PC-3 (cell line): ENCODE results near the gene PTPRD. TPM values are rescaled to one million over a fixed set of nuclear protein-coding genes. Genes with fewer than 3 reads are reported as not detected.

Source experiments
- ATAC-seq: fragments of 200-7000 bp; cut with Tn5 transposase; 2 replicates; pipeline ENCODE4 v1.9.1; 2020; ENCODE audit warnings: mild to moderate bottlenecking, moderate library complexity
- BruUV-seq: library from RNA; stranded (reverse); fragments of 400-500 nt; replicated peaks from 2 replicates; lab custom pipeline; 2021; lab: Mats Ljungman, UMichigan
- CTCF ChIA-PET: fragments of 300-600 bp; sonication (Branson Sonifier 250); formaldehyde crosslinking; loops from one replicate; lab custom pipeline; 2022; ENCODE audit warnings: antibody characterized with exemption; lab: Charles Lee
- POLR2A ChIA-PET: fragments of 300-600 bp; sonication (Branson Sonifier 250); formaldehyde crosslinking; loops from one replicate; lab custom pipeline; 2022; ENCODE audit warnings: antibody characterized with exemption; ENCODE audit not compliant: unreplicated experiment; lab: Charles Lee
- DNase-seq: peaks from one replicate; pipeline ENCODE4 v3.0.0-alpha.2; 2015
- H2AFZ ChIP-seq: fragments of 300-600 bp; sonication (generic); 2 replicates; pipeline ENCODE4 v1.6.0; 2016; ENCODE audit warnings: antibody characterized with exemption, low read length
- H3F3A ChIP-seq: fragments of 300-600 bp; sonication (generic); one replicate; pipeline ENCODE4 v1.6.0; 2017; ENCODE audit warnings: antibody characterized with exemption, low read length, control low read depth, mild to moderate bottlenecking; ENCODE audit not compliant: unreplicated experiment
- H3K27ac ChIP-seq: fragments of 300-600 bp; sonication (generic); 2 replicates; pipeline ENCODE4 v1.5.1; 2016; ENCODE audit warnings: mild to moderate bottlenecking, low read length
- H3K27me3 ChIP-seq: fragments of 300-600 bp; sonication (generic); 2 replicates; pipeline ENCODE4 v1.6.1; 2016; ENCODE audit warnings: low read length, mixed read lengths
- H3K36me3 ChIP-seq: fragments of 300-600 bp; sonication (generic); 2 replicates; pipeline ENCODE4 v1.6.1; 2016; ENCODE audit warnings: low read depth, mixed run types, low read length, mixed read lengths
- H3K4me1 ChIP-seq: fragments of 300-600 bp; sonication (generic); 2 replicates; pipeline ENCODE4 v1.5.1; 2016; ENCODE audit warnings: low read length; ENCODE audit not compliant: insufficient read depth
- H3K4me2 ChIP-seq: fragments of 300-600 bp; sonication (generic); 2 replicates; pipeline ENCODE4 v1.6.0; 2016; ENCODE audit warnings: low read length
- H3K4me3 ChIP-seq: fragments of 300-600 bp; sonication (generic); 2 replicates; pipeline ENCODE4 v1.5.1; 2016; ENCODE audit warnings: mild to moderate bottlenecking, low read length, mixed read lengths
- H3K79me2 ChIP-seq: fragments of 300-600 bp; sonication (generic); 2 replicates; pipeline ENCODE4 v1.6.1; 2017; ENCODE audit warnings: low read length, mixed read lengths
- H3K9ac ChIP-seq: fragments of 300-600 bp; sonication (generic); 2 replicates; pipeline ENCODE4 v1.6.0; 2016; ENCODE audit warnings: mild to moderate bottlenecking, low read length
- H3K9me2 ChIP-seq: fragments of 300-600 bp; sonication (generic); replicated peaks from 2 replicates; pipeline ENCODE4 v1.6.1; 2016; ENCODE audit warnings: mixed run types, low read length, mixed read lengths
- H3K9me3 ChIP-seq: fragments of 300-600 bp; sonication (generic); 2 replicates; pipeline ENCODE4 v1.6.1; 2016; ENCODE audit warnings: low read length, mixed read lengths
- H4K20me1 ChIP-seq: fragments of 300-600 bp; sonication (generic); 2 replicates; pipeline ENCODE4 v1.6.1; 2016; ENCODE audit warnings: low read length, mixed read lengths
- EZH2 ChIP-seq: fragments of 300-600 bp; sonication (generic); IDR thresholded peaks from one replicate; pipeline ENCODE4 v1.6.1; 2017; ENCODE audit warnings: antibody characterized with exemption, mild to moderate bottlenecking, low read length; ENCODE audit not compliant: unreplicated experiment
- EZH2phosphoT487 ChIP-seq: fragments of 300-600 bp; sonication (generic); IDR thresholded peaks from 2 replicates; pipeline ENCODE4 v1.6.1; 2018; ENCODE audit warnings: mild to moderate bottlenecking, antibody characterized with exemption, low read length, borderline replicate concordance
- intact Hi-C: fragments of 100-400 bp; cut with micrococcal nuclease; formaldehyde crosslinking; loops from 2 replicates; pipeline ENCODE4 v1.9.0; 2023
- total RNA-seq: library from RNA; depleted of rRNA; stranded (reverse); fragments of >200 nt; gene quantifications from 2 replicates; pipeline ENCODE4 v1.2.3, GENCODE V29; 2014
- TF ChIP-seq, protein P1 (sequence below): fragments of 300-600 bp; sonication (generic); conservative IDR thresholded peaks from 2 replicates; pipeline ENCODE4 v1.5.1; 2017; ENCODE audit warnings: antibody characterized with exemption, low read depth, mild to moderate bottlenecking, low read length

The PTPRD gene
- total RNA-seq, 1 experiment from 2014 or later, result not detected

DNA sequence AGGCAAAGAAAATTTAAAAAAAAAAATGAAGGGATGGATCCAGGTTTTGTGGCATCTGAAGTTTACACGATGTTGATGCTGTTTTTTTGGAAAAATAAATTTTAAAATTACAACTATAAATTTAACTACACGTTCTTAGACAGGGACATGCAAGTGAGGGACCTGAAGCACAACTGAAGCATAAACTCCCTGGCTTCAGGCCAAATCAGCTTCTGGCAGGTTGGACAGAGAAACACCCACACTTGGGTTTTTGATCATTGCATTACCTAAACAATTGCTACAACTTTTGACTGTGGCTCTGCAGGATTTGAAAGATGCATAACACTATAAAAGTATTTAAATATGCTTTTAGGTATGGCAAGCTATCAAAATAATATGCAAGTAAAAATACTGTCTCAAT, 1494.9 kb downstream of the PTPRD start:
- CTCF ChIA-PET, result no interaction called here
- ATAC-seq, result no peak
- no peak overlapping the region for H3K4me3 ChIP-seq

DNA sequence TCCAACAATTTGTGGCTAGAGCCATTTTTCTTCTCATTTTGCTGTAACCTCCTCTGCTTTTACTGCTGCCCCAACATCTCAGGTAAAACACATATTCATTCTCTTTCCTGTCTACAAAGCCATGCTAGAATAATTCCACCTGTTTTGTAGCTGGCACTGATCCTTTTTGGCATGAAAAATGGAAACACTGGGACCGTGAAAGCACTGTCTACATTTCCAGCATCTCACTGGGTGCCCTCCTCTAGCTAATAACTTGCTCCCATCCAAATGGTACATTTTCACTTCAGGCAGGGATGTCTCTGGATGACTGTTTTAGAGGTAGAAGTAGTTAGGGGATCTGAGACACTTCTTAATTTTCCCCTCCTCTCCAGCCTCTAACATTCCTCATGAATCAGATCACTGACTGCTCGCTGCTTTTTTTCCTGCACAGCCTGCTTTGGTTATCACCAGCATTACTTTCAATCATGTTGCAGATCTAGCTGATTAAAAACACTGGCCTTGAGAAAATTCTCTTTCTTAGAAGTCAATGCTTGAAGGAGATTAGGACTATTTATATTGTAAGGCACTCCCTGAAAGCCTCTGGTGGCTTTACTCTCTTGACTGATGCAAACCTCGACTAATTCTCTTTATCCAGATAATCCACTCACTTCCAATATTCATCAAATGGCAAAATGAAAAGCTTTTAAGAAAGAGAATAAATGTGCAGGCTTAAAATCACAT, 1500.6 kb downstream of the PTPRD start:
- Histone ChIP-seq H3K9me3 (no peaks in the 10 kb centered on the region; the same call in 1 of the 2 replicates), H3K27ac (no peak overlapping the region), H3K79me2 (no peaks in the 10 kb centered on the region), H3F3A (no peaks in the 10 kb centered on the region), H3K36me3 (no peaks in the 10 kb centered on the region), H3K4me3 (no peak overlapping the region), H2AFZ (no peak overlapping the region), H3K4me1 (no peaks in the 10 kb centered on the region), H3K9me2 (no peaks in the 10 kb centered on the region), H4K20me1 (no peaks in the 10 kb centered on the region), H3K9ac (no peak overlapping the region), H3K4me2 (no peak overlapping the region), H3K27me3 (no peaks in the 10 kb centered on the region)
- DNase-seq, result no peak
- no peak for TF ChIP-seq EZH2
- TF ChIP-seq, protein P1, sequence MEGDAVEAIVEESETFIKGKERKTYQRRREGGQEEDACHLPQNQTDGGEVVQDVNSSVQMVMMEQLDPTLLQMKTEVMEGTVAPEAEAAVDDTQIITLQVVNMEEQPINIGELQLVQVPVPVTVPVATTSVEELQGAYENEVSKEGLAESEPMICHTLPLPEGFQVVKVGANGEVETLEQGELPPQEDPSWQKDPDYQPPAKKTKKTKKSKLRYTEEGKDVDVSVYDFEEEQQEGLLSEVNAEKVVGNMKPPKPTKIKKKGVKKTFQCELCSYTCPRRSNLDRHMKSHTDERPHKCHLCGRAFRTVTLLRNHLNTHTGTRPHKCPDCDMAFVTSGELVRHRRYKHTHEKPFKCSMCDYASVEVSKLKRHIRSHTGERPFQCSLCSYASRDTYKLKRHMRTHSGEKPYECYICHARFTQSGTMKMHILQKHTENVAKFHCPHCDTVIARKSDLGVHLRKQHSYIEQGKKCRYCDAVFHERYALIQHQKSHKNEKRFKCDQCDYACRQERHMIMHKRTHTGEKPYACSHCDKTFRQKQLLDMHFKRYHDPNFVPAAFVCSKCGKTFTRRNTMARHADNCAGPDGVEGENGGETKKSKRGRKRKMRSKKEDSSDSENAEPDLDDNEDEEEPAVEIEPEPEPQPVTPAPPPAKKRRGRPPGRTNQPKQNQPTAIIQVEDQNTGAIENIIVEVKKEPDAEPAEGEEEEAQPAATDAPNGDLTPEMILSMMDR, result no peak
- no peak for TF ChIP-seq EZH2phosphoT487
- no TSS peak for BruUV-seq
- CTCF ChIA-PET, result no interaction called here
- ATAC-seq, result no peak
- intact Hi-C loops, result no loop called here
- POLR2A ChIA-PET, result no interaction called here

More for the DNA sequence above, 1494.9 kb downstream of the PTPRD start:
- BruUV-seq, result no TSS peak
- Histone ChIP-seq H3K27me3 (no peaks in the 10 kb centered on the region), H3F3A (no peaks in the 10 kb centered on the region), H3K4me1 (no peaks in the 10 kb centered on the region), H4K20me1 (no peaks in the 10 kb centered on the region), H3K9me3 (no peaks in the 10 kb centered on the region; the same call in 1 of the 2 replicates), H3K9ac (no peak overlapping the region), H3K9me2 (no peaks in the 10 kb centered on the region), H3K4me2 (no peak overlapping the region), H2AFZ (no peak overlapping the region), H3K36me3 (no peaks in the 10 kb centered on the region), H3K79me2 (no peaks in the 10 kb centered on the region), H3K27ac (no peak overlapping the region)
- TF ChIP-seq EZH2phosphoT487 (no peak), EZH2 (no peak)
- TF ChIP-seq, protein P1, result no peak
- intact Hi-C loops, result no loop called here
- POLR2A ChIA-PET, result no interaction called here
- no peak for DNase-seq

DNA sequence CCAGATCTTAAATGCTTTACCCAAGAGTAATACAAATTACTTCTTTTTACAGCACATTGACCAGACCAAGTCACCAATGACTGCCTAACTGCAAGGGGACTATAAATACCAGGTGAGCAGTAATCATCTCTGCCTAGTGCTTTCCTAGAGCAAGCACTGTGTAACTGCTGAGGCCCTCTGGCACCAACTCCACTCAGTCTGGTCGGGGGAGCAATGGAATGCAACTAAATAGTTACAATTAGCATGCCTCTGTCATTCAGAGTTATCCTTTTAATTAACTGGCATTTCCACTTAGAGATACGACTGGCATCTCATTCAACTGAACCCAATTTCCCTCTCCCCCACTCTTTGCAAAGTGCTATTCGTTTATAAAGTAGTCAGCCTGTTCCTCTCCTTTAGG, 1504.2 kb downstream of the PTPRD start:
- no peaks in the 10 kb centered on the region for H3K79me2 ChIP-seq
- H3K27me3 ChIP-seq, result no peaks in the 10 kb centered on the region
- no peak overlapping the region for H3K9ac ChIP-seq
- ATAC-seq (no peak), DNase-seq (no peak)
- H3K36me3 ChIP-seq, result no peaks in the 10 kb centered on the region
- no peak overlapping the region for H3K27ac ChIP-seq
- no peaks in the 10 kb centered on the region for H3K9me2 ChIP-seq
- no peaks in the 10 kb centered on the region for H3K9me3 ChIP-seq
- CTCF ChIA-PET, result no interaction called here
- TF ChIP-seq EZH2phosphoT487, result no peak
- no peak for TF ChIP-seq EZH2
- TF ChIP-seq, protein P1, result no peak
- BruUV-seq, result no TSS peak
- intact Hi-C loops, result no loop called here
- H3F3A ChIP-seq, result no peaks in the 10 kb centered on the region
- no peak overlapping the region for H3K4me2 ChIP-seq
- POLR2A ChIA-PET, result no interaction called here
- no peaks in the 10 kb centered on the region for H4K20me1 ChIP-seq
- no peak overlapping the region for H2AFZ ChIP-seq
- no peak overlapping the region for H3K4me3 ChIP-seq
- no peaks in the 10 kb centered on the region for H3K4me1 ChIP-seq
